Measurements from ENCODE around the gene MC2R. TPM values are rescaled to one million over a fixed set of nuclear protein-coding genes. Genes with fewer than 3 reads are reported as not detected.

MC2R gene
- not detected in 2 replicates for total RNA-seq

- Histone ChIP-seq H3K27me3 (ENCODE audit: control insufficient read depth, insufficient read depth, low read length) (no peaks in the 10 kb centered on the region), H3K4me3 (ENCODE audit: low read depth, low read length) (no peak within 1 kb of the TSS), H3K36me3 (ENCODE audit: control insufficient read depth, insufficient read depth, low read length) (no peaks in the 10 kb centered on the region)
- no peak for DNase-seq (ENCODE audit: low read depth)
- TF ChIP-seq, protein P1, sequence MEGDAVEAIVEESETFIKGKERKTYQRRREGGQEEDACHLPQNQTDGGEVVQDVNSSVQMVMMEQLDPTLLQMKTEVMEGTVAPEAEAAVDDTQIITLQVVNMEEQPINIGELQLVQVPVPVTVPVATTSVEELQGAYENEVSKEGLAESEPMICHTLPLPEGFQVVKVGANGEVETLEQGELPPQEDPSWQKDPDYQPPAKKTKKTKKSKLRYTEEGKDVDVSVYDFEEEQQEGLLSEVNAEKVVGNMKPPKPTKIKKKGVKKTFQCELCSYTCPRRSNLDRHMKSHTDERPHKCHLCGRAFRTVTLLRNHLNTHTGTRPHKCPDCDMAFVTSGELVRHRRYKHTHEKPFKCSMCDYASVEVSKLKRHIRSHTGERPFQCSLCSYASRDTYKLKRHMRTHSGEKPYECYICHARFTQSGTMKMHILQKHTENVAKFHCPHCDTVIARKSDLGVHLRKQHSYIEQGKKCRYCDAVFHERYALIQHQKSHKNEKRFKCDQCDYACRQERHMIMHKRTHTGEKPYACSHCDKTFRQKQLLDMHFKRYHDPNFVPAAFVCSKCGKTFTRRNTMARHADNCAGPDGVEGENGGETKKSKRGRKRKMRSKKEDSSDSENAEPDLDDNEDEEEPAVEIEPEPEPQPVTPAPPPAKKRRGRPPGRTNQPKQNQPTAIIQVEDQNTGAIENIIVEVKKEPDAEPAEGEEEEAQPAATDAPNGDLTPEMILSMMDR (IDR thresholded peaks at IDR 0.05; ENCODE audit: insufficient read depth, low read length, poor library complexity, severe bottlenecking): no peak
These were observed at the start of gene MC2R for GRCh38 chr18:13915391-13915790. MC2R (minus strand) TSS chr18:13915536; CDS start chr18:13885518, 30,018 bp downstream.

DNA sequence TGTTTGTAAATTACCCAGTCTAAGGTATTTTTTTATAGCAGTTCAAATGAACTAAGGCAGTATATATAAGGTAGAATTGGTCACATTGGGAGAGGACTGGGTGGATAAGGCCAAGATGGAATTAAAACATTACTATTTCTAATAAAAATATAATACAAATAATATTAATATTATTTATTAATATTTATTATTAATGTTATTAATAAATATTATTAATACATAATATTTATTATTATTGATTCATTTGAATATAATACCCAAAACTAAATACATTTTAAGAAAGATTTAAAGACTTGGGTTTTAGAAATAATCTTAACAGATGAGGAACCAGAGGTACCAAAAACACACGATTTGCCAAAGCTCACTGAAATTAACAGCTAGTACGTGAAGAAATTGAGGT, 30.5 kb upstream of the MC2R start:
- Histone ChIP-seq H3K4me3 (ENCODE audit: low read depth, low read length) (no peak overlapping the region), H3K36me3 (ENCODE audit: control insufficient read depth, insufficient read depth, low read length) (no peaks in the 10 kb centered on the region), H3K27me3 (ENCODE audit: control insufficient read depth, insufficient read depth, low read length) (no peaks in the 10 kb centered on the region)
- DNase-seq (ENCODE audit: low read depth): no peak
- TF ChIP-seq, protein P1 (IDR thresholded peaks at IDR 0.05; ENCODE audit: insufficient read depth, low read length, poor library complexity, severe bottlenecking): no peak

DNA sequence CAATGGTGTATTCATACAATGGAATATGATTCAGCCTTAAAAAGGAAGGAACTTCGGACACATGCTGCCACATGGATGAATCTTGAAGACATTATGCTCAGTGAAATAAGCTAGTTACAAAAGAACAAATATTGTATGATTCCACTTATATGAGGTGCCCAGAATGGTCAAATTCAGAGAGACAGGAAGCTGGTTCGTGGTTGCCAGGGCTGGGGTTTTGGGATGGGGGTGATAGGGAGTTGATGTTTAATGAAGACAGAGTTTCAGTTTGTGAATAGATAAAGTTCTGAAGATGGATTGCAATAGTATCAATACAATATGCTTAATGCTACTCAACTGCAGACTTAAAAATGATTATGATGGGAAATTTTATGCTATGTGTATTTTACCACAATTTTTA, 28.0 kb upstream of the MC2R start:
- H3K27me3 ChIP-seq (ENCODE audit: control insufficient read depth, insufficient read depth, low read length): no peaks in the 10 kb centered on the region
- TF ChIP-seq, protein P1 (IDR thresholded peaks at IDR 0.05; ENCODE audit: insufficient read depth, low read length, poor library complexity, severe bottlenecking): no peak
- H3K4me3 ChIP-seq (ENCODE audit: low read depth, low read length): no peak overlapping the region
- no peak for DNase-seq (ENCODE audit: low read depth)
- H3K36me3 ChIP-seq (ENCODE audit: control insufficient read depth, insufficient read depth, low read length): no peaks in the 10 kb centered on the region

GRCh38 chr18:13940326-13940725, 25.0 kb upstream of the MC2R start:
- TF ChIP-seq, protein P1 (IDR thresholded peaks at IDR 0.05; ENCODE audit: insufficient read depth, low read length, poor library complexity, severe bottlenecking): no peak
- Histone ChIP-seq H3K27me3 (ENCODE audit: control insufficient read depth, insufficient read depth, low read length) (no peaks in the 10 kb centered on the region), H3K4me3 (ENCODE audit: low read depth, low read length) (no peak overlapping the region), H3K36me3 (ENCODE audit: control insufficient read depth, insufficient read depth, low read length) (no peaks in the 10 kb centered on the region)
- DNase-seq (ENCODE audit: low read depth): no peak

GRCh38 chr18:13934676-13935075, 19.3 kb upstream of the MC2R start:
- TF ChIP-seq, protein P1 (IDR thresholded peaks at IDR 0.05; ENCODE audit: insufficient read depth, low read length, poor library complexity, severe bottlenecking): no peak
- DNase-seq (ENCODE audit: low read depth): no peak
- Histone ChIP-seq H3K4me3 (ENCODE audit: low read depth, low read length) (no peak overlapping the region), H3K36me3 (ENCODE audit: control insufficient read depth, insufficient read depth, low read length) (no peaks in the 10 kb centered on the region), H3K27me3 (ENCODE audit: control insufficient read depth, insufficient read depth, low read length) (no peaks in the 10 kb centered on the region)

- Histone ChIP-seq H3K36me3 (ENCODE audit: control insufficient read depth, insufficient read depth, low read length) (no peaks in the 10 kb centered on the region), H3K4me3 (ENCODE audit: low read depth, low read length) (no peak overlapping the region), H3K27me3 (ENCODE audit: control insufficient read depth, insufficient read depth, low read length) (no peaks in the 10 kb centered on the region)
- TF ChIP-seq, protein P1 (IDR thresholded peaks at IDR 0.05; ENCODE audit: insufficient read depth, low read length, poor library complexity, severe bottlenecking): no peak
- no peak for DNase-seq (ENCODE audit: low read depth)
These were observed 18.7 kb upstream of the MC2R start for GRCh38 chr18:13934058-13934457.
